GM12878 (cell line): ENCODE data around the gene SNAP47. TPM values are rescaled to one million over a fixed set of nuclear protein-coding genes. Genes with fewer than 3 reads are reported as not detected.

Experiments used
- ATAC-seq: fragments of 200-7000 bp; cut with Tn5 transposase; 3 replicates; pipeline ENCODE4 v1.9.1; 2020; ENCODE audit warnings: mild to moderate bottlenecking, moderate library complexity
- BruUV-seq: library from RNA; stranded (reverse); fragments of 400-500 nt; replicated peaks from 2 replicates; lab custom pipeline; 2021; lab: Mats Ljungman, UMichigan
- CTCF ChIA-PET: fragments of 300-600 bp; sonication (Branson Sonifier 250); formaldehyde crosslinking; extraction: SDS; loops from one replicate; lab custom pipeline; 2021; ENCODE audit warnings: inconsistent platforms; lab: Yijun Ruan, JAX
- POLR2A ChIA-PET: fragments of 350-600 bp; formaldehyde crosslinking; extraction: SDS; loops from one replicate; lab custom pipeline; 2021; ENCODE audit warnings: inconsistent platforms; lab: Charles Lee
- RAD21 ChIA-PET: fragments of 300-600 bp; sonication (Branson Sonifier 250); formaldehyde crosslinking; loops from one replicate; lab custom pipeline; 2023; ENCODE audit warnings: antibody characterized with exemption; ENCODE audit not compliant: unreplicated experiment; lab: Charles Lee
- SMC1A ChIA-PET: fragments of 300-600 bp; sonication (Branson Sonifier 250); formaldehyde crosslinking; loops from one replicate; lab custom pipeline; 2023; ENCODE audit not compliant: unreplicated experiment, uncharacterized antibody; lab: Charles Lee
- DNase-seq: peaks from one replicate; pipeline ENCODE4 v3.0.0-alpha.2; 2011; ENCODE audit warnings: low read depth, low spot score
- FAIRE-seq: peaks from 3 replicates; lab custom pipeline; 2011; peaks lifted over from hg19 to GRCh38; lab: Jason Lieb, UNC
- H2AFZ ChIP-seq: 2 replicates; pipeline ENCODE4 v1.6.0; 2011; ENCODE audit warnings: low read depth, low read length, control low read depth; ENCODE audit not compliant: control insufficient read depth
- H3K27ac ChIP-seq: 2 replicates; pipeline ENCODE4 v1.5.1; 2011; ENCODE audit warnings: control low read depth; ENCODE audit not compliant: control insufficient read depth, insufficient read depth
- H3K27me3 ChIP-seq, 2 experiments: replicated peaks in 1 of 2; 2 replicates each; pipeline versions ENCODE4 v1.6.0 to v1.6.1; 2011; ENCODE audit warnings: low read length in 1 of 2; ENCODE audit not compliant: control insufficient read depth in 2 of 2, insufficient read depth in 2 of 2
- H3K36me3 ChIP-seq, 2 experiments: 2 replicates each; pipeline ENCODE4 v1.5.1; 2011; ENCODE audit warnings: low read length in 1 of 2; ENCODE audit not compliant: control insufficient read depth in 2 of 2, insufficient read depth in 2 of 2
- H3K4me1 ChIP-seq: 2 replicates; pipeline ENCODE4 v1.6.1; 2011; ENCODE audit warnings: mild to moderate bottlenecking, low read length, moderate library complexity, mixed read lengths; ENCODE audit not compliant: control insufficient read depth, insufficient read depth
- H3K4me2 ChIP-seq: 2 replicates; pipeline ENCODE4 v1.6.0; 2011; ENCODE audit warnings: control low read depth; ENCODE audit not compliant: control insufficient read depth, insufficient read depth
- H3K4me3 ChIP-seq: fragments of 200-600 bp; sonication (generic); 2 replicates; pipeline ENCODE4 v1.5.1; 2016
- H3K79me2 ChIP-seq: 2 replicates; pipeline ENCODE4 v1.6.0; 2011; ENCODE audit warnings: low read length; ENCODE audit not compliant: control insufficient read depth, insufficient read depth
- H3K9ac ChIP-seq: 2 replicates; pipeline ENCODE4 v1.8.0; 2011; ENCODE audit warnings: low read length, control low read depth, mixed read lengths; ENCODE audit not compliant: control insufficient read depth, insufficient read depth
- H3K9me3 ChIP-seq: replicated peaks from 3 replicates; pipeline ENCODE4 v1.5.1; 2011; ENCODE audit warnings: mild to moderate bottlenecking, low read length; ENCODE audit not compliant: control insufficient read depth, insufficient read depth
- H4K20me1 ChIP-seq: 2 replicates; pipeline ENCODE4 v1.6.0; 2011; ENCODE audit not compliant: control insufficient read depth, insufficient read depth
- E2F8 ChIP-seq: fragments of 450-650 bp; IDR thresholded peaks from 2 replicates; pipeline ENCODE4 v1.6.1; 2018; ENCODE audit warnings: mild to moderate bottlenecking, low read depth, moderate library complexity; ENCODE audit not compliant: partially characterized antibody
- HCFC1 ChIP-seq: fragments of 150-350 bp; IDR thresholded peaks from 2 replicates; pipeline ENCODE4 v1.6.1; 2014; ENCODE audit warnings: low read length
- HSF1 ChIP-seq: fragments of 150-350 bp; IDR thresholded peaks from 2 replicates; pipeline ENCODE4 v1.6.1; 2014; ENCODE audit warnings: mild to moderate bottlenecking, low read depth, low read length
- MTA2 ChIP-seq: fragments of 450-650 bp; IDR thresholded peaks from 2 replicates; pipeline ENCODE4 v1.6.1; 2016; ENCODE audit warnings: low read depth, mild to moderate bottlenecking, moderate library complexity
- MYB ChIP-seq: fragments of 150-350 bp; IDR thresholded peaks from 2 replicates; pipeline ENCODE4 v1.6.1; 2014; ENCODE audit warnings: mild to moderate bottlenecking, low read depth, low read length, borderline replicate concordance
- NFXL1 ChIP-seq: fragments of 450-650 bp; IDR thresholded peaks from 2 replicates; pipeline ENCODE4 v1.6.1; 2017; ENCODE audit warnings: antibody characterized with exemption, mild to moderate bottlenecking, borderline replicate concordance
- SMC3 ChIP-seq: IDR thresholded peaks from 2 replicates; pipeline ENCODE4 v1.6.1; 2011; ENCODE audit warnings: low read length, improper control_type of control experiment, borderline replicate concordance
- TAF1 ChIP-seq: IDR thresholded peaks from 2 replicates; pipeline ENCODE4 v1.6.1; 2011; ENCODE audit warnings: mild to moderate bottlenecking, low read depth, low read length, borderline replicate concordance
- USF1 ChIP-seq: IDR thresholded peaks from 2 replicates; pipeline ENCODE4 v1.6.1; 2011; ENCODE audit warnings: borderline replicate concordance, low read depth, mild to moderate bottlenecking, moderate library complexity, mixed read lengths, low read length; ENCODE audit not compliant: insufficient read depth; ENCODE audit errors: extremely low read length
- YY1 ChIP-seq: IDR thresholded peaks from 2 replicates; pipeline ENCODE4 v1.6.1; 2011; ENCODE audit warnings: low read depth, mild to moderate bottlenecking, low read length
- WGBS: methylation state at CpG from one replicate; pipeline ENCODE4 v1.1.6; 2016; ENCODE audit warnings: low lambda C conversion rate; ENCODE audit not compliant: insufficient replicate concordance, insufficient coverage; ENCODE audit errors: missing lambda C conversion rate; 5-methylcytosine and 5-hydroxymethylcytosine counted together
- in situ Hi-C: fragments of 300-500 bp; cut with MboI; formaldehyde crosslinking; loops from 9 replicates; pipeline ENCODE4 v1.14.3; 2018; ENCODE audit warnings: mixed read lengths
- intact Hi-C: fragments of 100-400 bp; cut with micrococcal nuclease; formaldehyde crosslinking; loops from one replicate; pipeline ENCODE4 v1.14.2; 2022; ENCODE audit not compliant: unreplicated experiment
- polyA plus RNA-seq, 11 experiments: library from polyadenylated mRNA; depleted of rRNA in 4 of 11; unstranded in 6 of 11; stranded (reverse) in 5 of 11; fragments of >200 nt; fragmentation: Nextera tagmentation in 4 of 11; fragmentation: Illumina TruSeq in 1 of 11; extraction: Ambion mirVana in 4 of 11; extraction: Trizol in 1 of 11; gene quantifications; 1 replicate in 1 of 11; 2 replicates in 10 of 11; pipeline versions ENCODE4 v1.2.1 to v1.2.3, GENCODE V29; 2011 to 2016; ENCODE audit warnings: inconsistent platforms in 2 of 11, missing spikeins in 2 of 11, low read depth in 1 of 11
- total RNA-seq, 4 experiments: library from RNA; depleted of rRNA in 3 of 4; stranded (reverse); fragments of >200 nt in 3 of 4; fragmentation: Illumina TruSeq in 1 of 4; extraction: Trizol in 1 of 4; gene quantifications; 2 replicates each; pipeline versions ENCODE4 v1.2.1 to v1.2.3, GENCODE V29; 2013 to 2021
- TF ChIP-seq, protein P1 (sequence below): fragments of 450-650 bp; IDR thresholded peaks from 2 replicates; pipeline ENCODE4 v1.6.1; 2017; ENCODE audit warnings: antibody characterized with exemption, mild to moderate bottlenecking, moderate library complexity
- TF ChIP-seq, protein P2 (sequence below): fragments of 450-650 bp; IDR thresholded peaks from 2 replicates; pipeline ENCODE4 v1.6.1; 2017; ENCODE audit warnings: low read depth, mild to moderate bottlenecking, moderate library complexity

SNAP47 gene
- total and polyA plus RNA-seq, 10 of the 15 experiments (the other 5 are each of a cell fraction or from before 2014, with no cell fraction given): 1.3 to 39.6 (median 25.2) TPM

- no peak overlapping the region for H3K4me3 ChIP-seq
- POLR2A ChIA-PET: no interaction called here
- no peaks in the 10 kb centered on the region for H3K79me2 ChIP-seq
- no peak overlapping the region for H3K27ac ChIP-seq
- intact Hi-C loops: no loop called here
- H3K4me2 ChIP-seq: no peak overlapping the region
- ATAC-seq (no peak), DNase-seq (no peak), FAIRE-seq (no peak)
- no peaks in the 10 kb centered on the region for H4K20me1 ChIP-seq
- no peak overlapping the region for H3K9ac ChIP-seq
- no peak overlapping the region for H2AFZ ChIP-seq
- H3K9me3 ChIP-seq: no peaks in the 10 kb centered on the region
- H3K36me3 ChIP-seq: peaks cover 4 to 5% of the 10 kb centered on the region in 2 experiments; a peak in 3 of 4 replicates
- SMC1A ChIA-PET: no interaction called here
- H3K27me3 ChIP-seq: no peaks in the 10 kb centered on the region
- RAD21 ChIA-PET: no interaction called here
- H3K4me1 ChIP-seq: no peaks in the 10 kb centered on the region
- TF ChIP-seq, protein P1, sequence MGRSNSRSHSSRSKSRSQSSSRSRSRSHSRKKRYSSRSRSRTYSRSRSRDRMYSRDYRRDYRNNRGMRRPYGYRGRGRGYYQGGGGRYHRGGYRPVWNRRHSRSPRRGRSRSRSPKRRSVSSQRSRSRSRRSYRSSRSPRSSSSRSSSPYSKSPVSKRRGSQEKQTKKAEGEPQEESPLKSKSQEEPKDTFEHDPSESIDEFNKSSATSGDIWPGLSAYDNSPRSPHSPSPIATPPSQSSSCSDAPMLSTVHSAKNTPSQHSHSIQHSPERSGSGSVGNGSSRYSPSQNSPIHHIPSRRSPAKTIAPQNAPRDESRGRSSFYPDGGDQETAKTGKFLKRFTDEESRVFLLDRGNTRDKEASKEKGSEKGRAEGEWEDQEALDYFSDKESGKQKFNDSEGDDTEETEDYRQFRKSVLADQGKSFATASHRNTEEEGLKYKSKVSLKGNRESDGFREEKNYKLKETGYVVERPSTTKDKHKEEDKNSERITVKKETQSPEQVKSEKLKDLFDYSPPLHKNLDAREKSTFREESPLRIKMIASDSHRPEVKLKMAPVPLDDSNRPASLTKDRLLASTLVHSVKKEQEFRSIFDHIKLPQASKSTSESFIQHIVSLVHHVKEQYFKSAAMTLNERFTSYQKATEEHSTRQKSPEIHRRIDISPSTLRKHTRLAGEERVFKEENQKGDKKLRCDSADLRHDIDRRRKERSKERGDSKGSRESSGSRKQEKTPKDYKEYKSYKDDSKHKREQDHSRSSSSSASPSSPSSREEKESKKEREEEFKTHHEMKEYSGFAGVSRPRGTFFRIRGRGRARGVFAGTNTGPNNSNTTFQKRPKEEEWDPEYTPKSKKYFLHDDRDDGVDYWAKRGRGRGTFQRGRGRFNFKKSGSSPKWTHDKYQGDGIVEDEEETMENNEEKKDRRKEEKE: no peak
- no peak for TF ChIP-seq NFXL1
- no peak for TF ChIP-seq YY1
- TF ChIP-seq TAF1: no peak
- no peak for TF ChIP-seq USF1
- no peak for TF ChIP-seq E2F8
- TF ChIP-seq SMC3: no peak
- TF ChIP-seq HCFC1: no peak
- no peak for TF ChIP-seq MTA2
- TF ChIP-seq, protein P2, sequence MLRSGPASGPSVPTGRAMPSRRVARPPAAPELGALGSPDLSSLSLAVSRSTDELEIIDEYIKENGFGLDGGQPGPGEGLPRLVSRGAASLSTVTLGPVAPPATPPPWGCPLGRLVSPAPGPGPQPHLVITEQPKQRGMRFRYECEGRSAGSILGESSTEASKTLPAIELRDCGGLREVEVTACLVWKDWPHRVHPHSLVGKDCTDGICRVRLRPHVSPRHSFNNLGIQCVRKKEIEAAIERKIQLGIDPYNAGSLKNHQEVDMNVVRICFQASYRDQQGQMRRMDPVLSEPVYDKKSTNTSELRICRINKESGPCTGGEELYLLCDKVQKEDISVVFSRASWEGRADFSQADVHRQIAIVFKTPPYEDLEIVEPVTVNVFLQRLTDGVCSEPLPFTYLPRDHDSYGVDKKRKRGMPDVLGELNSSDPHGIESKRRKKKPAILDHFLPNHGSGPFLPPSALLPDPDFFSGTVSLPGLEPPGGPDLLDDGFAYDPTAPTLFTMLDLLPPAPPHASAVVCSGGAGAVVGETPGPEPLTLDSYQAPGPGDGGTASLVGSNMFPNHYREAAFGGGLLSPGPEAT: no peak
- no peak for TF ChIP-seq MYB
- TF ChIP-seq HSF1: no peak
- CTCF ChIA-PET: interaction anchor here (0.6 kb wide), 1 partner anchor 179 kb away, joined by 3 read pairs; no protein-coding TSS in a partner anchor
- no TSS peak for BruUV-seq
- in situ Hi-C loops: no loop called here
- WGBS: 87% methylated on average over 13 of the region's 13 CpGs
Observed at GRCh38 chr1:227774051-227774731, 39.0 kb downstream of the SNAP47 start.
